ENCODE data around the gene LRIF1.

LRIF1 gene

GRCh38 chr1:110964455-110964903 lies 757 bp upstream of the LRIF1 start:
- ChIA-PET CTCF (no interaction called here), POLR2A (interaction anchor here (0.6 to 1.1 kb wide), 3 partner anchors 10 to 20 kb away, joined by 3 to 6 read pairs (median 4); no protein-coding TSS in a partner anchor)
- no peak for TF ChIP-seq ZNF384 (IDR thresholded peaks at IDR 0.05)
- no peak for TF ChIP-seq FOXA1 (IDR thresholded peaks at IDR 0.05)
- TF ChIP-seq ARNT (IDR thresholded peaks at IDR 0.05): no peak
- TF ChIP-seq L3MBTL2 (conservative IDR thresholded peaks at IDR 0.05): peak; percentile 64; the same call in 1 of the 2 replicates
- no peak for TF ChIP-seq FOXK2 (IDR thresholded peaks at IDR 0.05)
- DNase-seq (ENCODE audit: extremely low spot score): no peak

GRCh38 chr1:110962892-110963690 lies 631 bp downstream of the LRIF1 start:
- ChIA-PET POLR2A (interaction anchor here (1.1 kb wide), 1 partner anchor 11 kb away, joined by 6 read pairs; no protein-coding TSS in a partner anchor), CTCF (no interaction called here)
- TF ChIP-seq L3MBTL2 (conservative IDR thresholded peaks at IDR 0.05) (peak; percentile 97), CTBP1 (IDR thresholded peaks at IDR 0.05; ENCODE audit: borderline replicate concordance) (no peak)
- DNase-seq (ENCODE audit: extremely low spot score): peak; percentile 57

DNA sequence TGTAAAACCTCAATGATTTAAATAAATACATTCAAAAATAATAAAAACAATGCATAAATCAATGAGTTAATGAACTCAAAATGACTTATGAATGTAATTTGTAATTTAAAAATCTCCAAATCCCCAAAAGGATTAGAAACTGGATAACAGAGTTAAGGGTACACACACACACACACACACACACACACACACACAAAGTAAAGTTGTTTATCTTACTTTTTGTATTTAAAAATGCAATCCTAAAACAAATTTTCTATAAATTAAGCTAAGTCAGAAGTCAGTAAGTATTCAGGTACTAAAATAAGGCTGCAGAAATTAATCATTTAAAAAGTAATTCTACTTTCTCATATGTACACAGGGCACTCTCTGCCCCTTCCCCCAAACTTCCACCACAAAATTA lies 1.8 kb downstream of the LRIF1 start:
- ChIA-PET POLR2A (no interaction called here), CTCF (no interaction called here)
- TF ChIP-seq SUZ12 (IDR thresholded peaks at IDR 0.05) (no peak), TARDBP (IDR thresholded peaks at IDR 0.05) (no peak), LEF1 (IDR thresholded peaks at IDR 0.05; ENCODE audit: borderline replicate concordance) (no peak), SP1 (IDR thresholded peaks at IDR 0.05) (no peak), ELF4 (IDR thresholded peaks at IDR 0.05) (no peak), HDGF (IDR thresholded peaks at IDR 0.05; ENCODE audit: borderline replicate concordance) (no peak), ARNT (IDR thresholded peaks at IDR 0.05) (no peak), NFRKB (IDR thresholded peaks at IDR 0.05) (no peak), ZNF384 (IDR thresholded peaks at IDR 0.05) (no peak), FOXM1 (IDR thresholded peaks at IDR 0.05; ENCODE audit: borderline replicate concordance) (no peak), CTBP1 (IDR thresholded peaks at IDR 0.05; ENCODE audit: borderline replicate concordance) (no peak), FOXK2 (IDR thresholded peaks at IDR 0.05) (no peak), PKNOX1 (IDR thresholded peaks at IDR 0.05) (no peak)
- no peak for DNase-seq (ENCODE audit: extremely low spot score)

GRCh38 chr1:110960777-110961420 lies 2.8 kb downstream of the LRIF1 start:
- CTCF ChIA-PET: no interaction called here
- DNase-seq (ENCODE audit: extremely low spot score): no peak
- POLR2A ChIA-PET: no interaction called here
- TF ChIP-seq FOXA1 (IDR thresholded peaks at IDR 0.05) (no peak), SUZ12 (IDR thresholded peaks at IDR 0.05) (no peak), FOXM1 (IDR thresholded peaks at IDR 0.05; ENCODE audit: borderline replicate concordance) (no peak), PKNOX1 (IDR thresholded peaks at IDR 0.05) (no peak), FOXK2 (IDR thresholded peaks at IDR 0.05) (no peak), L3MBTL2 (conservative IDR thresholded peaks at IDR 0.05) (no peak), CTBP1 (IDR thresholded peaks at IDR 0.05; ENCODE audit: borderline replicate concordance) (no peak), LEF1 (IDR thresholded peaks at IDR 0.05; ENCODE audit: borderline replicate concordance) (no peak), ZNF384 (IDR thresholded peaks at IDR 0.05) (no peak), TARDBP (IDR thresholded peaks at IDR 0.05) (no peak), ARNT (IDR thresholded peaks at IDR 0.05) (no peak), HDGF (IDR thresholded peaks at IDR 0.05; ENCODE audit: borderline replicate concordance) (no peak), SP1 (IDR thresholded peaks at IDR 0.05) (no peak), BHLHE40 (IDR thresholded peaks at IDR 0.05; ENCODE audit: borderline replicate concordance) (no peak)

DNA sequence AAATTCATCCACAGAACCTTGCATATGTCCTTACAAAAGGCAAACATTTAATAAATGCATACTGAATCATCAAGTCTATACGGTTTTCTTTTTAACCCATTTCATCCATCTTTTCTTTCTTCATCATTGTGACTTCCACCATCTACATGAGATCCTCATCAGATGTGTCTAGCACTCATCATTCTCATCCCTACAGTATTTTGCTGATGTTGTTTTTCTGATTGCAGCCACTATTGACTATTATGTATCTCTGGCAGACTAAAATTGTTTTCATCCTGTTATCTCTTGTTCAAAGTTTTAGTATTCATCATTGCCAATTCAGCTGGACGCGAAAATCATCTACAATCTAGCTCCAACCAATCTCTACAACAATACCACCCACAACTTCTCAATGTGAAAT lies 5.9 kb downstream of the LRIF1 start:
- POLR2A ChIA-PET: no interaction called here
- TF ChIP-seq HDGF (IDR thresholded peaks at IDR 0.05; ENCODE audit: borderline replicate concordance) (no peak), NFRKB (IDR thresholded peaks at IDR 0.05) (no peak), FOXK2 (IDR thresholded peaks at IDR 0.05) (no peak), BHLHE40 (IDR thresholded peaks at IDR 0.05; ENCODE audit: borderline replicate concordance) (no peak), SP1 (IDR thresholded peaks at IDR 0.05) (no peak), FOXA1 (IDR thresholded peaks at IDR 0.05) (no peak), ARNT (IDR thresholded peaks at IDR 0.05) (no peak), ZNF384 (IDR thresholded peaks at IDR 0.05) (no peak)
- DNase-seq (ENCODE audit: extremely low spot score): no peak
- CTCF ChIA-PET: no interaction called here

DNA sequence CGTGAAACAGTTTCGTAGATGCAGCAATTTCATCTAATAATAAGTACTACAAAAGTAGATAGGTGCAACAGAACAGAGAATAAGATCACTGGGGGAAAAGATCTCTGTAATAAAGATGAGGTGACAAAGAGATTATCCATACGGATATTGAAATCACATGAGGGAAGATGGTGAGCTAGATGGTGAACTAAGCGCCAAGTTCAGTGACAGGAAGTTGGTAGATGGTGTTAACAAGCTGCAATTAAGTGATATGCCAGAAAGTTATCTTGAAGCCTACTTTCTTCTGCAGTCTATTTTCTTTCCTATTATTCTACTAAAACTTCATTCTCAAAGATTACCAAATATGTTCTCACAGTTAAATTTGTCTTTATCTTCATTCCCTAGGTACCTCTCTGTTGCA lies 7.1 kb downstream of the LRIF1 start:
- TF ChIP-seq SP1 (IDR thresholded peaks at IDR 0.05) (no peak), FOXM1 (IDR thresholded peaks at IDR 0.05; ENCODE audit: borderline replicate concordance) (no peak), ZNF384 (IDR thresholded peaks at IDR 0.05) (no peak), TARDBP (IDR thresholded peaks at IDR 0.05) (no peak), LEF1 (IDR thresholded peaks at IDR 0.05; ENCODE audit: borderline replicate concordance) (no peak)
- no peak for DNase-seq (ENCODE audit: extremely low spot score)
- ChIA-PET POLR2A (no interaction called here), CTCF (no interaction called here)

DNA sequence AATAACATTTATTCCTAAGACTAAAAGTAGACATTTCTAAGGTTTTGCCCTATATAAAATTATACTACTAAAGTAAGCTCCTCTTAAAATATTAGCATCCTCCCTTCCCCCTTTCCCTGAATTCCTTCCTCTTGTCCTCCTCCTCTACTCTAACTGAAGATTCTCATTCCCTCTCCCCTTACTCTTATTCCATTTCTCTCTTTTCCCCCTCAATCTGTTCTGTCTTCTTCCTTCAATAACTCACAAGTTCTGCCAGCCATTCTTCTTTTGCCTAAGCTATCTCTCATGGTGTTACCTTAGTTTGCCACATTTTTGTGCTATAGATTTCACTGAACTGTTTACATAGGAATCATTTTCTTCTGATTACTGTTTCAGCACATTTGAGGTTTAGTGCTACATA lies 10.7 kb downstream of the LRIF1 start:
- CTCF ChIA-PET: no interaction called here
- POLR2A ChIA-PET: no interaction called here
- no peak for DNase-seq (ENCODE audit: extremely low spot score)
- no peak for TF ChIP-seq ZNF384 (IDR thresholded peaks at IDR 0.05)
- TF ChIP-seq CTBP1 (IDR thresholded peaks at IDR 0.05; ENCODE audit: borderline replicate concordance): no peak
- TF ChIP-seq TARDBP (IDR thresholded peaks at IDR 0.05): no peak
- no peak for TF ChIP-seq BHLHE40 (IDR thresholded peaks at IDR 0.05; ENCODE audit: borderline replicate concordance)
- no peak for TF ChIP-seq ARNT (IDR thresholded peaks at IDR 0.05)
- no peak for TF ChIP-seq L3MBTL2 (conservative IDR thresholded peaks at IDR 0.05)
- no peak for TF ChIP-seq HDGF (IDR thresholded peaks at IDR 0.05; ENCODE audit: borderline replicate concordance)
- TF ChIP-seq SUZ12 (IDR thresholded peaks at IDR 0.05): no peak
- TF ChIP-seq ELF4 (IDR thresholded peaks at IDR 0.05): no peak
- no peak for TF ChIP-seq FOXK2 (IDR thresholded peaks at IDR 0.05)
- TF ChIP-seq FOXA1 (IDR thresholded peaks at IDR 0.05): no peak
- no peak for TF ChIP-seq FOXM1 (IDR thresholded peaks at IDR 0.05; ENCODE audit: borderline replicate concordance)
- no peak for TF ChIP-seq PKNOX1 (IDR thresholded peaks at IDR 0.05)
- TF ChIP-seq SP1 (IDR thresholded peaks at IDR 0.05): no peak
- no peak for TF ChIP-seq LEF1 (IDR thresholded peaks at IDR 0.05; ENCODE audit: borderline replicate concordance)
- no peak for TF ChIP-seq NFRKB (IDR thresholded peaks at IDR 0.05)
